Epithelial cell of esophagus (primary cell): Measurements from ENCODE around the gene RNASEH1.
"Not testable (repeated sequence)": the region's sequence is repeated elsewhere in the genome, so short reads cannot be mapped to it uniquely, and the experiment has no call there.

ENCODE experiments used
- DNase-seq: peaks from one replicate; pipeline ENCODE4 v3.0.0; 2010; ENCODE audit warnings: low read depth
- H3K4me3 ChIP-seq: 2 replicates; pipeline ENCODE4 v1.5.1; 2011; ENCODE audit warnings: mild to moderate bottlenecking, low read length, control low read depth
- TF ChIP-seq, protein P1 (sequence below): IDR thresholded peaks from 2 replicates; pipeline ENCODE4 v1.5.1; 2011; ENCODE audit warnings: low read depth, mild to moderate bottlenecking, low read length, control low read depth, inconsistent platforms; ENCODE audit not compliant: insufficient read depth; ENCODE audit errors: missing control alignments

RNASEH1 gene

GRCh38 chr2:3519255-3520205 is 38.6 kb downstream of the RNASEH1 start, which contains the start of gene ADI1:
TSS of gene ADI1 (minus strand) at chr2:3519531. CDS start at chr2:3519487, 44 bp downstream.
- TF ChIP-seq, protein P1, sequence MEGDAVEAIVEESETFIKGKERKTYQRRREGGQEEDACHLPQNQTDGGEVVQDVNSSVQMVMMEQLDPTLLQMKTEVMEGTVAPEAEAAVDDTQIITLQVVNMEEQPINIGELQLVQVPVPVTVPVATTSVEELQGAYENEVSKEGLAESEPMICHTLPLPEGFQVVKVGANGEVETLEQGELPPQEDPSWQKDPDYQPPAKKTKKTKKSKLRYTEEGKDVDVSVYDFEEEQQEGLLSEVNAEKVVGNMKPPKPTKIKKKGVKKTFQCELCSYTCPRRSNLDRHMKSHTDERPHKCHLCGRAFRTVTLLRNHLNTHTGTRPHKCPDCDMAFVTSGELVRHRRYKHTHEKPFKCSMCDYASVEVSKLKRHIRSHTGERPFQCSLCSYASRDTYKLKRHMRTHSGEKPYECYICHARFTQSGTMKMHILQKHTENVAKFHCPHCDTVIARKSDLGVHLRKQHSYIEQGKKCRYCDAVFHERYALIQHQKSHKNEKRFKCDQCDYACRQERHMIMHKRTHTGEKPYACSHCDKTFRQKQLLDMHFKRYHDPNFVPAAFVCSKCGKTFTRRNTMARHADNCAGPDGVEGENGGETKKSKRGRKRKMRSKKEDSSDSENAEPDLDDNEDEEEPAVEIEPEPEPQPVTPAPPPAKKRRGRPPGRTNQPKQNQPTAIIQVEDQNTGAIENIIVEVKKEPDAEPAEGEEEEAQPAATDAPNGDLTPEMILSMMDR: no peak
- peak; percentile 82 for DNase-seq
- H3K4me3 ChIP-seq: peak within 1 kb of the TSS; percentile 60

GRCh38 chr2:3518496-3519254 is 39.5 kb downstream of the RNASEH1 start:
- DNase-seq: peak; percentile 96
- TF ChIP-seq, protein P1: no peak
- peak overlapping the region; percentile 60 for H3K4me3 ChIP-seq

DNA sequence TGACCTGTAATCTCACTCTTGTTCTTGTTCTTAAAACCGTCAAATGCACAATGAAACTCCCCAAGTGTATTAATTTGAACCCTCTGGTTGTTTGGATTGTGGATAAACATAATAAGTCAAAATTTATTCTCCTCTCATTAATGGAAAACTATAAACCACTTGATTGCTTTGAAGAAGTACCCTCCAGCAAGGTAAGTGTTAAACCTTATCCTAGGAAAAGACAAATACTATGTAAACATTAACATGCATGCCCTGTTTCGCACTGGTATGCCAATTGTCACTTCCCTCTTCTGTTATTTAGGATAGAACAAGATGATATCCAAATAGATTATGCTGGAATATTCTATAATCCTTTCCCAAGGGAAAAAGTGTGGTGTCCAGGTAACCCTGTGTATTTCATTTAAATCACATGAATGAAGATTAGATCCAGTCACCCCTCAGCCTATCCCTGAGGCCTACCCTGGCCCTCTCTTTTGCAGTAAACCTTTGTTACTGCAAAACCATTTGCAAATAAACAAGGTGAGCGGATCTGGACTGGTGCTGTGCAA is 40.1 kb downstream of the RNASEH1 start:
- DNase-seq: no peak

DNA sequence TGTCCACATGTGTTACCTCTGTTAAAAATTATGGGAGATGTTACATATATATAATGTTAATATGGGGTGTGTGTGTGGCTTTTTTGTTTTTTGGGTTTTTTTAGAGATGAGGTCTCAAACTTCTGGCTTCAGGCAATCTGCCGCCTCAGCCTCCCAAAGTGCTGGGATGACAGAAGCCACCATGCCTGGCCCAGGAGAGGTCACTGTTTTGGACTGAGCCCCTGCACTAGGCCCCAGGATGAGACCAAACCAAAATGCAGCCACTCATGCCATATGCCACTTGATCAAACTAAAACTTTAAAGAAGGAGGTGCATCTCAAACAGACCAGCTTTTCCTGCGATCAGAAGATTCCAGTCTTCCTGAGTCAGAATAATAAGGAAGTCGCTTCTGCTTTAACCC is 41.3 kb downstream of the RNASEH1 start:
- no peak for DNase-seq
- H3K4me3 ChIP-seq: no peak overlapping the region
- TF ChIP-seq, protein P1: no peak

More for the DNA sequence above, 40.1 kb downstream of the RNASEH1 start:
- TF ChIP-seq, protein P1: no peak
- peak overlapping the region; percentile 60 for H3K4me3 ChIP-seq

GRCh38 chr2:3515438-3515837 is 42.7 kb downstream of the RNASEH1 start:
- not testable (repeated sequence) for H3K4me3 ChIP-seq

GRCh38 chr2:3513026-3513810 is 44.9 kb downstream of the RNASEH1 start:
- TF ChIP-seq, protein P1: no peak
- no peak for DNase-seq
- no peak overlapping the region for H3K4me3 ChIP-seq

More at GRCh38 chr2:3515438-3515837, 42.7 kb downstream of the RNASEH1 start:
- DNase-seq: not testable (repeated sequence)
